ENCODE measurements around the gene NDUFV3. TPM values are rescaled to one million over a fixed set of nuclear protein-coding genes. Genes with fewer than 3 reads are reported as not detected.

Gene NDUFV3
- total and polyA plus RNA-seq, 2 of the 8 experiments (the other 6 are each of a cell fraction or from before 2014, with no cell fraction given), result 17.0 to 44.4 TPM

- no peak overlapping the region for H3K4ac ChIP-seq (replicated peaks; ENCODE audit: insufficient read length, low read depth, low read length)
- CTCF ChIA-PET (ENCODE audit: partially characterized antibody), result interaction anchor here (0.6 to 1.7 kb wide), 7 partner anchors 8 to 110 kb away, joined by 3 to 5 read pairs (median 3); partner anchors contain the start of gene NDUFV3
- H3K18ac ChIP-seq (ENCODE audit: extremely low read depth, low read length), result peak overlapping the region; percentile 48
- no peaks in the 10 kb centered on the region for H3K9me3 ChIP-seq (ENCODE audit: insufficient read depth in 2 of 2, low read depth in 1 of 2, low read length in 1 of 2)
- H4K91ac ChIP-seq (replicated peaks; ENCODE audit: insufficient read length, low read length), result peak overlapping the region; percentile 85
- H4K5ac ChIP-seq (ENCODE audit: insufficient read length, low read depth, low read length), result no peak overlapping the region
- no peak overlapping the region for H2BK120ac ChIP-seq (replicated peaks; ENCODE audit: low read depth, low read length)
- H2BK12ac ChIP-seq (ENCODE audit: low read depth, low read length), result peak overlapping the region; percentile 62
- no peaks in the 10 kb centered on the region for H4K20me1 ChIP-seq (replicated peaks in 1 of 2; ENCODE audit: control insufficient read depth in 1 of 2, insufficient read depth in 2 of 2, low read length in 2 of 2)
- H3K4me2 ChIP-seq (ENCODE audit: insufficient read depth in 1 of 2, low read depth in 2 of 2, low read length in 2 of 2), result peak overlapping the region in 1 of 2 experiments; percentile 38; a peak in 1 of 4 replicates
- H2BK5ac ChIP-seq (ENCODE audit: low read depth, low read length), result peak overlapping the region; percentile 18; the same call in 1 of the 2 replicates
- no peak overlapping the region for H4K8ac ChIP-seq (ENCODE audit: extremely low read depth, insufficient read depth, low read length)
- TF ChIP-seq CREB1 (IDR thresholded peaks at IDR 0.05), result no peak
- TF ChIP-seq RAD21 (IDR thresholded peaks at IDR 0.05 in 1 of 2, conservative IDR thresholded peaks at IDR 0.05 in 1 of 2; ENCODE audit: low read depth in 2 of 2, low read length in 2 of 2), result peak in 1 of 2 experiments; percentile 15; a peak in 1 of 4 replicates
- no peak for TF ChIP-seq HDAC2 (IDR thresholded peaks at IDR 0.05; ENCODE audit: borderline replicate concordance in 1 of 2, low read depth in 2 of 2, low read length in 2 of 2)
- no peak for TF ChIP-seq RBBP5 (IDR thresholded peaks at IDR 0.05; ENCODE audit: borderline replicate concordance, low read depth, low read length)
- WGBS, 2 experiments (ENCODE audit: extremely low coverage in 1 of 2, insufficient coverage in 1 of 2, insufficient read length in 1 of 2, insufficient replicate concordance in 2 of 2, low coverage in 1 of 2, low lambda C conversion rate in 2 of 2, missing lambda C conversion rate in 1 of 2), result 95% methylated on average over 11 of the region's 18 CpGs; no CpG with 5 or more reads in 1 of the 2 experiments
- FAIRE-seq, result no peak
- H3K23me2 ChIP-seq (ENCODE audit: low read depth, low read length), result no peaks in the 10 kb centered on the region; the same call in 1 of the 2 replicates
- H3K79me1 ChIP-seq (ENCODE audit: low read depth, low read length), result no peaks in the 10 kb centered on the region
- H2BK20ac ChIP-seq (ENCODE audit: low read length), result peak overlapping the region; percentile 75
- H3K27ac ChIP-seq (ENCODE audit: low read depth, low read length), result no peak overlapping the region
- H3K9ac ChIP-seq (replicated peaks in 1 of 4; ENCODE audit: extremely low read depth in 1 of 4, low read depth in 3 of 4, low read length in 3 of 4), result no peak overlapping the region
- no peak overlapping the region for H2AFZ ChIP-seq (ENCODE audit: low read length)
- H3K23ac ChIP-seq (ENCODE audit: insufficient read length), result no peak overlapping the region
- H3K4me3 ChIP-seq (ENCODE audit: extremely low read depth in 1 of 4, insufficient read depth in 2 of 4, low read depth in 3 of 4, low read length in 4 of 4), result no peak overlapping the region
- H2AK5ac ChIP-seq (ENCODE audit: low read depth, low read length), result peak overlapping the region; percentile 33; the same call in 1 of the 2 replicates
- no peak overlapping the region for H3K14ac ChIP-seq (ENCODE audit: insufficient read length)
- H3K79me2 ChIP-seq (ENCODE audit: control insufficient read depth in 1 of 2, insufficient read depth in 2 of 2, low read length in 2 of 2), result no peaks in the 10 kb centered on the region; a peak in 1 of 4 replicates
- 0 out of 2 replicates have a peak overlapping the region, but pooled peaks have one; percentile 61 for H2BK15ac ChIP-seq (ENCODE audit: low read length)
- no peak for DNase-seq (ENCODE audit: low read depth in 1 of 2, low spot score in 2 of 2)
- POLR2A ChIA-PET (ENCODE audit: partially characterized antibody), result interaction anchor here (1.0 to 3.2 kb wide), 6 partner anchors 9 to 75 kb away, joined by 3 to 11 read pairs (median 4); no protein-coding TSS in a partner anchor
- peaks cover 11 to 18% (median 14%) of the 10 kb centered on the region in 4 experiments for H3K4me1 ChIP-seq (replicated peaks in 1 of 4; ENCODE audit: control insufficient read depth in 3 of 4, insufficient read depth in 4 of 4, low read length in 3 of 4)
- no peaks in the 10 kb centered on the region for H3K27me3 ChIP-seq (replicated peaks in 1 of 4; ENCODE audit: control insufficient read depth in 3 of 4, extremely low read depth in 1 of 4, insufficient read depth in 3 of 4, low read length in 3 of 4)
- H3K36me3 ChIP-seq (ENCODE audit: control insufficient read depth in 2 of 4, insufficient read depth in 4 of 4, low read length in 3 of 4), result peaks cover 0 to 13% (median 0%) of the 10 kb centered on the region in 4 experiments; a peak in 3 of 8 replicates
- H3K56ac ChIP-seq (replicated peaks; ENCODE audit: insufficient read length, low read depth, low read length), result no peak overlapping the region
Measured at GRCh38 chr21:42922918-42923317, 29.8 kb downstream of the NDUFV3 start.

Data from H1 (cell line).